Tibial nerve (tissue), 4 donors: Measurements from ENCODE around the gene TENM4.

Experiments used
- CTCF ChIP-seq, 5 experiments: fragments of 200-600 bp in 3 of 5; fragments of 450-650 bp in 2 of 5; sonication (generic) in 3 of 5; IDR thresholded peaks; one replicate each; pipeline ENCODE4 v1.5.1; 2016 to 2019; ENCODE audit warnings: antibody characterized with exemption in 5 of 5, mild to moderate bottlenecking in 3 of 5, moderate library complexity in 2 of 5
- EP300 ChIP-seq, 2 donors: sonication (generic); formaldehyde crosslinking; IDR thresholded peaks; one replicate each; pipeline ENCODE4 v1.6.1; 2017; ENCODE audit warnings: antibody characterized with exemption in 2 of 2, mild to moderate bottlenecking in 1 of 2

GRCh38 chr11:79209540-79210266 lies 231.1 kb downstream of the TENM4 start:
- TF ChIP-seq CTCF (IDR thresholded peaks at IDR 0.05): no peak
- TF ChIP-seq EP300 (IDR thresholded peaks at IDR 0.05): no peak
